HepG2 (cell line): ENCODE results near the gene ARHGAP23. TPM values are rescaled to one million over a fixed set of nuclear protein-coding genes. Genes with fewer than 3 reads are reported as not detected.

Experiments
- ATAC-seq: fragments of 200-7000 bp; cut with Tn5 transposase; 3 replicates; pipeline ENCODE4 v1.9.1; 2020; ENCODE audit warnings: mild to moderate bottlenecking, moderate library complexity
- BruUV-seq: library from RNA; stranded (reverse); fragments of 400-500 nt; replicated peaks from 2 replicates; lab custom pipeline; 2021; lab: Mats Ljungman, UMichigan
- CTCF ChIA-PET: fragments of 300-600 bp; formaldehyde crosslinking; extraction: SDS; loops from one replicate; lab custom pipeline; 2021; ENCODE audit warnings: low total read pairs, inconsistent platforms, low intra/inter-chr PET ratio; lab: Yijun Ruan, JAX
- POLR2A ChIA-PET: fragments of 350-600 bp; sonication (Branson Sonifier 250); formaldehyde crosslinking; loops from one replicate; lab custom pipeline; 2020; ENCODE audit warnings: antibody characterized with exemption, inconsistent platforms; lab: Yijun Ruan, JAX
- DNase-seq: peaks from one replicate; pipeline ENCODE4 v3.0.0-alpha.2; 2015; ENCODE audit warnings: low spot score
- FAIRE-seq: peaks from 3 replicates; lab custom pipeline; 2011; peaks lifted over from hg19 to GRCh38; lab: Jason Lieb, UNC
- H2AFZ ChIP-seq: one replicate; pipeline ENCODE4 v1.6.1; 2011; ENCODE audit warnings: low read length, inconsistent platforms
- H3K27ac ChIP-seq: fragments of 300-600 bp; 3 replicates; pipeline ENCODE4 v1.8.0; 2011; ENCODE audit warnings: mixed run types, mild to moderate bottlenecking, mixed read lengths, low read length, inconsistent platforms; ENCODE audit not compliant: insufficient read depth; ENCODE audit errors: extremely low read length
- H3K27me3 ChIP-seq, 2 experiments: fragments of 200-600 bp in 1 of 2; 2 replicates in 1 of 2; 3 replicates in 1 of 2; pipeline versions ENCODE4 v1.6.0 to v1.8.0; 2011; ENCODE audit warnings: low read length in 2 of 2, mild to moderate bottlenecking in 2 of 2, moderate library complexity in 2 of 2, inconsistent platforms in 1 of 2; ENCODE audit not compliant: insufficient read depth in 2 of 2, control insufficient read depth in 1 of 2
- H3K36me3 ChIP-seq, 2 experiments: fragments of 200-600 bp in 1 of 2; replicated peaks in 1 of 2; 2 replicates in 1 of 2; 3 replicates in 1 of 2; pipeline versions ENCODE4 v1.5.1 to v1.8.0; 2011; ENCODE audit warnings: low read length in 2 of 2, inconsistent platforms in 1 of 2; ENCODE audit not compliant: insufficient read depth in 2 of 2, control insufficient read depth in 1 of 2
- H3K4me1 ChIP-seq: 2 replicates; pipeline ENCODE4 v1.5.1; 2012; ENCODE audit warnings: low read length, inconsistent platforms; ENCODE audit not compliant: insufficient read depth
- H3K4me2 ChIP-seq: 2 replicates; pipeline ENCODE4 v1.6.0; 2011; ENCODE audit warnings: low read depth, low read length, inconsistent platforms
- H3K4me3 ChIP-seq, 3 experiments: fragments of 200-600 bp in 1 of 3; sonication (generic), shearing (Covaris generic) in 1 of 3; replicated peaks in 1 of 3; 2 replicates each; pipeline ENCODE4 v1.5.1; 2011 to 2016; ENCODE audit warnings: low read length in 3 of 3, inconsistent platforms in 2 of 3, low read depth in 2 of 3, mild to moderate bottlenecking in 2 of 3, control low read depth in 1 of 3, mixed read lengths in 1 of 3; ENCODE audit not compliant: insufficient read depth in 1 of 3
- H3K79me2 ChIP-seq: one replicate; pipeline ENCODE4 v1.6.1; 2011; ENCODE audit warnings: low read length, inconsistent platforms; ENCODE audit not compliant: insufficient read depth
- H3K9ac ChIP-seq: 2 replicates; pipeline ENCODE4 v1.6.0; 2011; ENCODE audit warnings: mild to moderate bottlenecking, low read depth, low read length, inconsistent platforms; ENCODE audit not compliant: insufficient read depth
- H3K9me3 ChIP-seq: 2 replicates; pipeline ENCODE4 v1.5.1; 2012; ENCODE audit warnings: mild to moderate bottlenecking, low read length
- H4K20me1 ChIP-seq: 2 replicates; pipeline ENCODE4 v1.6.0; 2011; ENCODE audit warnings: inconsistent platforms, mild to moderate bottlenecking, low read length, moderate library complexity; ENCODE audit not compliant: insufficient read depth
- ETS1 ChIP-seq: sonication (generic); formaldehyde crosslinking; IDR thresholded peaks from 2 replicates; pipeline ENCODE4 v1.4.0; 2020; ENCODE audit warnings: missing genetic modification reagents
- HIVEP1 ChIP-seq: sonication (generic); formaldehyde crosslinking; IDR thresholded peaks from 2 replicates; pipeline ENCODE4 v1.4.0; 2020; ENCODE audit warnings: mild to moderate bottlenecking, missing genetic modification reagents
- MAFG ChIP-seq: sonication (generic); formaldehyde crosslinking; IDR thresholded peaks from 2 replicates; pipeline ENCODE4 v1.5.1; 2020; ENCODE audit warnings: mild to moderate bottlenecking, missing genetic modification reagents
- POLR2AphosphoS2 ChIP-seq: IDR thresholded peaks from 2 replicates; pipeline ENCODE4 v1.6.1; 2011; ENCODE audit warnings: low read depth, low read length, improper control_type of control experiment
- TGIF2 ChIP-seq: IDR thresholded peaks from 2 replicates; pipeline ENCODE4 v1.6.1; 2016; ENCODE audit warnings: control low read depth, missing compliant biosample characterization
- ZNF263 ChIP-seq: sonication (generic); formaldehyde crosslinking; IDR thresholded peaks from 2 replicates; pipeline ENCODE4 v1.4.0; 2020; ENCODE audit warnings: missing genetic modification reagents
- ZNF34 ChIP-seq: sonication (generic); formaldehyde crosslinking; IDR thresholded peaks from 2 replicates; pipeline ENCODE4 v1.4.0; 2020; ENCODE audit warnings: mild to moderate bottlenecking, missing genetic modification reagents, borderline replicate concordance
- ZNF407 ChIP-seq: sonication (generic); formaldehyde crosslinking; IDR thresholded peaks from one replicate; pipeline ENCODE4 v1.5.1; 2020; ENCODE audit warnings: mild to moderate bottlenecking, missing genetic modification reagents; ENCODE audit errors: not compliant biosample characterization
- ZNF766 ChIP-seq: sonication (generic); formaldehyde crosslinking; IDR thresholded peaks from 2 replicates; pipeline ENCODE4 v1.5.0; 2020; ENCODE audit warnings: missing genetic modification reagents, borderline replicate concordance
- WGBS: methylation state at CpG from one replicate; pipeline ENCODE4 v1.1.6; 2017; ENCODE audit warnings: low lambda C conversion rate; 5-methylcytosine and 5-hydroxymethylcytosine counted together
- in situ Hi-C: cut with HindIII; loops from 2 replicates; pipeline ENCODE4 v1.10.0; 2017; ENCODE audit warnings: low pct_unique_long_range_greater_than_20kb; ENCODE audit not compliant: extremely low pct_ligation_motif_present
- intact Hi-C: fragments of 100-400 bp; cut with micrococcal nuclease; formaldehyde crosslinking; loops from one replicate; pipeline ENCODE4 v1.10.0; 2022; ENCODE audit not compliant: unreplicated experiment
- polyA plus RNA-seq, 8 experiments: library from polyadenylated mRNA; depleted of rRNA in 3 of 8; stranded (reverse) in 7 of 8; unstranded in 1 of 8; fragments of >200 nt; fragmentation: Illumina TruSeq in 4 of 8; extraction: Trizol in 4 of 8; gene quantifications; 2 replicates each; pipeline versions ENCODE4 v1.2.1 to v1.2.3, GENCODE V29; 2011 to 2016; ENCODE audit warnings: low read depth in 4 of 8, missing spikeins in 1 of 8, mixed read lengths in 1 of 8; ENCODE audit not compliant: insufficient read depth in 1 of 8
- total RNA-seq, 5 experiments: library from RNA; depleted of rRNA; stranded (reverse); fragments of >200 nt; fragmentation: Illumina TruSeq; extraction: Trizol; gene quantifications; 2 replicates each; pipeline ENCODE4 v1.2.3, GENCODE V29; 2016; ENCODE audit warnings: low read depth in 1 of 5

The ARHGAP23 gene
- total and polyA plus RNA-seq, 2 of the 13 experiments (the other 11 are each of a cell fraction or from before 2014, with no cell fraction given) = 0.03 TPM; not detected in 1

DNA sequence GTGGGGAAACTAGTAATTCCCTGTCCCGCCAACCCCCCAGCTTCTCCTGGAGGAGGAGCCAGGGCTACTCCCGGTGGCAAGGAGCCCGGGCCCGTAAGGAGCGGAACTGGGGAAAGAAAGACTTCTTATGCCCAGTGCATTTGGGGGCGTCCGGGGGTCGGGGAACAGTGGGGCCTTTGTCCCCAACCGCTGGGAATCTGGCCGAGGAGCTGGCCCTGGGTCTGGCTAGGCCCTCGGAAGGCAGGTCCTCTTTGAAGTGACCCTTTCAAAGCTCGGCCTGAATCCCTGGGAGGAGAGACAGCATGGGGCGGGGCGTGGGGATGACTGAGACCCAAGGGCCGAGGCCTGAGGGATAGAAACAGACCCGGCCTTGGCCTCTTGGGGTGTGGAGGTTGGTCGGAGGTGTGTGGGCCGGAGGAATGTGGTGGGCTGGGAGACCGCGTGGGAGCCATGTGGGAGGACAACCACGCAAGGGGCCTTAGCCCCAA, 6.0 kb downstream of the ARHGAP23 start:
- Histone ChIP-seq H2AFZ (no peak overlapping the region), H3K4me1 (no peaks in the 10 kb centered on the region), H3K79me2 (no peaks in the 10 kb centered on the region), H3K4me3 (no peak overlapping the region), H3K9ac (no peak overlapping the region), H3K9me3 (no peaks in the 10 kb centered on the region), H4K20me1 (no peaks in the 10 kb centered on the region), H3K4me2 (no peak overlapping the region), H3K27me3 (peaks cover 14 to 65% of the 10 kb centered on the region in 2 experiments), H3K27ac (no peak overlapping the region), H3K36me3 (no peaks in the 10 kb centered on the region)
- intact Hi-C loops = no loop called here
- no TSS peak for BruUV-seq
- DNase-seq = no peak
- WGBS = 37% methylated on average over 21 of the region's 21 CpGs
- CTCF ChIA-PET = no interaction called here
- no peak; the same call in 2 of the 3 replicates for ATAC-seq
- no peak for FAIRE-seq
- POLR2A ChIA-PET = no interaction called here
- 0 out of 2 replicates have a peak, but pooled peaks have one; percentile 17 for TF ChIP-seq HIVEP1 (CRISPR knock-in tag)
- TF ChIP-seq ZNF263 (CRISPR knock-in tag) = 0 out of 2 replicates have a peak, but pooled peaks have one; percentile 43
- no peak for TF ChIP-seq ZNF34 (CRISPR knock-in tag)
- in situ Hi-C loops = no loop called here

DNA sequence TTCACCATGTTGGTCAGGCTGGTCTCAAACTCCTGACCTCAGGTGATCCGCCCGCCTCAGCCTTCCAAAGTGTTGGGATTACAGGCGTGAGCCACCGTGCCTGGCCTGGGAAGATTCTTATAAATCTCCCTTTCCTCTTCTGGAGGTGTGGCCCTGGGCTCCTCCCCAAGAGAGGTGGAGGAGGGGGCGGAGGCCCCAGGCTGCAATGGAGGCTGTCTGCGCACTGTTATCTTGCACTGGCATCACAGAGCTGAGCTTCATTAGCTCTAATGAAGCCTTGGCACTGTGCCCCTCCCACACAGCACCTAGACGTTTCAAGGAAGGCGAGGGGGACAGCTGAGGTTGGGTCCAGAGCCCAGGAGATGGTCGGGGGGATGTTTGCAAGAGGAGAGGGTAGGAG, 7.5 kb downstream of the ARHGAP23 start:
- CTCF ChIA-PET = no interaction called here
- Histone ChIP-seq H3K36me3 (no peaks in the 10 kb centered on the region), H3K9ac (no peak overlapping the region), H3K4me1 (no peaks in the 10 kb centered on the region), H3K9me3 (no peaks in the 10 kb centered on the region), H4K20me1 (no peaks in the 10 kb centered on the region), H3K27me3 (peaks cover 16 to 69% of the 10 kb centered on the region in 2 experiments), H3K4me2 (no peak overlapping the region), H2AFZ (no peak overlapping the region), H3K4me3 (no peak overlapping the region), H3K27ac (no peak overlapping the region), H3K79me2 (no peaks in the 10 kb centered on the region)
- in situ Hi-C loops (no loop called here), intact Hi-C loops (no loop called here)
- DNase-seq (no peak), FAIRE-seq (no peak), ATAC-seq (no peak)
- no TSS peak for BruUV-seq
- POLR2A ChIA-PET = no interaction called here
- 22% methylated on average over 9 of the region's 9 CpGs for WGBS
- no peak for TF ChIP-seq TGIF2
- TF ChIP-seq POLR2AphosphoS2 = no peak
- TF ChIP-seq ETS1 (CRISPR knock-in tag) = no peak
- no peak for TF ChIP-seq ZNF766
- no peak for TF ChIP-seq ZNF407 (CRISPR knock-in tag)
- TF ChIP-seq MAFG (CRISPR knock-in tag) = no peak
